Kidney epithelial cell (primary cell): ENCODE measurements around the gene ZNF652. TPM values are rescaled to one million over a fixed set of nuclear protein-coding genes. Genes with fewer than 3 reads are reported as not detected.

Experiments
- DNase-seq: peaks from one replicate; pipeline ENCODE4 v3.0.0-alpha.2; 2010; ENCODE audit warnings: low read depth
- H3K27me3 ChIP-seq: 2 replicates; pipeline ENCODE4 v1.6.0; 2011; ENCODE audit warnings: low read length; ENCODE audit not compliant: control insufficient read depth, insufficient read depth
- H3K36me3 ChIP-seq: 2 replicates; pipeline ENCODE4 v1.5.1; 2011; ENCODE audit warnings: low read length; ENCODE audit not compliant: control insufficient read depth, insufficient read depth
- H3K4me3 ChIP-seq: 2 replicates; pipeline ENCODE4 v1.5.1; 2011; ENCODE audit warnings: low read depth, mild to moderate bottlenecking, control low read depth, low read length
- total RNA-seq: library from RNA; depleted of rRNA; stranded (reverse); fragments of >200 nt; gene quantifications from 2 replicates; pipeline ENCODE4 v1.2.3, GENCODE V29; 2015
- TF ChIP-seq, protein P1 (sequence below): IDR thresholded peaks from 2 replicates; pipeline ENCODE4 v1.5.1; 2011; ENCODE audit warnings: mild to moderate bottlenecking, moderate library complexity, low read length, control low read depth, inconsistent platforms; ENCODE audit not compliant: insufficient read depth, poor library complexity, severe bottlenecking

Gene ZNF652
- total RNA-seq, 1 donor from 2014 or later = 21.4 TPM

DNA sequence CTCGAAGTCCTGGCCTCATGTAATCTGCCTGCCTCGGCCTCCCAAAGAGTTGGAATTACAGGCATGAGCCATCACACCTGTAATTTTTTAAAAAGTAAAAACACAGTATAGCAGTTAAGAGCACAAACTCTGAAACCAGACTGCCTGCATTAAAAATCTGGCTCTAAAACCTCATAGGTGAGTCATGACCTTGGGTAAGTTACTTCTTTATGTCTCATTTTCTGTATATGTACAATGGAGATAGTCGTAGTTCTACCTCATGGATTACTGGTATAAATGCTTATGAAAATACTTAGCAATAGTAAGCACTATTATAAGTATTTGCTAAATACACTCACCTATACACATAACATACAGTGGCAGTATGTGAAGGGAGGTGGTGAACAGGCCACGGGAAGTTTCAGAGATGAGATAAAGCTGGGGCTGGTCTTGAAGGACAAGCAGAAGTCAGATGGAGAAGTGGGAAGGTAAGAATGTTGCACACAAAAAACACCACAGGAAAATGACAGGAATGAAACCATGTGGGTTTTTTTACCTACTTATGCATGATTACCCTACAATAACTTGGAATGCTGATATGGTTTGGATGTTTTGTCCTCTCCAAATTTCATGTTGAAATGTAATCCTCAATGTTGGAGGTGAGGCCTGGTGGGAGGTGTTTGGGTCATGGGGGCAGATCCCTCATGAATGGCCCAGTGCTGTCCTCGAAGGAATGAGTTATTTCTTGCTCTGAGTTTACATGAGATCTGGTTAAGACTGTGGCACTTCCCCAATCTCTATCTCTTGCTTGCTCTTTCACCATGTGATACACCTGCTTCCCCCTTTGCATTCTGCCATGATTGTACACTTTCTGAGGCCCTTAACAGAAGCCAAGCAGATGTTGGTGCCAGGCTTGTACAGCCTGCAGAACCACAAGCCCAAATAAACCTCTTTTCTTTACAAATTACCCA is 33.9 kb downstream of the ZNF652 start:
- Histone ChIP-seq H3K4me3 (no peak overlapping the region), H3K36me3 (no peaks in the 10 kb centered on the region), H3K27me3 (no peaks in the 10 kb centered on the region)
- no peak for DNase-seq
- TF ChIP-seq, protein P1, sequence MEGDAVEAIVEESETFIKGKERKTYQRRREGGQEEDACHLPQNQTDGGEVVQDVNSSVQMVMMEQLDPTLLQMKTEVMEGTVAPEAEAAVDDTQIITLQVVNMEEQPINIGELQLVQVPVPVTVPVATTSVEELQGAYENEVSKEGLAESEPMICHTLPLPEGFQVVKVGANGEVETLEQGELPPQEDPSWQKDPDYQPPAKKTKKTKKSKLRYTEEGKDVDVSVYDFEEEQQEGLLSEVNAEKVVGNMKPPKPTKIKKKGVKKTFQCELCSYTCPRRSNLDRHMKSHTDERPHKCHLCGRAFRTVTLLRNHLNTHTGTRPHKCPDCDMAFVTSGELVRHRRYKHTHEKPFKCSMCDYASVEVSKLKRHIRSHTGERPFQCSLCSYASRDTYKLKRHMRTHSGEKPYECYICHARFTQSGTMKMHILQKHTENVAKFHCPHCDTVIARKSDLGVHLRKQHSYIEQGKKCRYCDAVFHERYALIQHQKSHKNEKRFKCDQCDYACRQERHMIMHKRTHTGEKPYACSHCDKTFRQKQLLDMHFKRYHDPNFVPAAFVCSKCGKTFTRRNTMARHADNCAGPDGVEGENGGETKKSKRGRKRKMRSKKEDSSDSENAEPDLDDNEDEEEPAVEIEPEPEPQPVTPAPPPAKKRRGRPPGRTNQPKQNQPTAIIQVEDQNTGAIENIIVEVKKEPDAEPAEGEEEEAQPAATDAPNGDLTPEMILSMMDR = no peak

DNA sequence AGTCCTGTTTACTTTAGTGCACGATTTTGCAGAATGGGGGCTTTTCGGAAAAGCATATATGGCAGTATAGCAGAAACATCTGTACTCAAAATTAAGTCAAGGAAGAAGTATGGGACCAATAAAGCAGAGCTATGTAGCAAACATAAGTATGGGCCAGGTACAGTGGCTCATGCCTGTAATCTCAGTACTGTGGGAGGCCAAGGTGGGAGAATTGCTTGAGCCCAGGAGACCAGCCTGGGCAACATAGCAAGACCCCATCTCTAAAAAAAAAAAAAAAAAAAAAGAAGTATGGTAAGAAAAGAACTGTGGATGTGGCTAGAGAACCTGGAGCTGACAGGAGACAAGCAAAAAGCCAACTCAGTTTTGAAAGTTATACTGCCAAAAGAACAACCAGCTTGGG is 36.1 kb downstream of the ZNF652 start:
- Histone ChIP-seq H3K4me3 (no peak overlapping the region), H3K36me3 (no peaks in the 10 kb centered on the region), H3K27me3 (no peaks in the 10 kb centered on the region)
- TF ChIP-seq, protein P1 = no peak
- DNase-seq = no peak

DNA sequence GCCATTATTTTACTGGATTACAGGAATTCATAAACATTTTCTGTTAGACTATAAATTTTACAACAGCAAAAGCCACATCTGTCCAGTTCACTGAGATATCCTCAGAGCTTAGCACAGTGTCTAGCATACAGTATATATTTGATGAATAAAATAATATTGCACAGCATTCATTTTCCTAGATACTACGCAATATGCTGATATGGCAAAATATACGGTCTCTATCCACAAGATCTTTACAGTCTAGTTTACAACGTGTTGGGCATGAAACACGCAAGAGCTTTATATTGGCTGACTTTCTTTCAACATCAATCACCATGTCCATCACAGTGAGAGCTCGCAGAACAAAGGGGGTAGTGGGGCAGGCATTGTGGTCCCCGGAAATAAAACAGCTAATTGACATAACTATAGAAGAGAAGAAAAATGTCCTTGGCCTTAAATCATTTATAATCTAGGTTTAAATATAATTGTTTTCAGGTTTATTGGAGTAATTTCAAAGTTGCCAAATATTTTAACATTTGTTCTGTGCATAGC is 43.5 kb downstream of the ZNF652 start:
- TF ChIP-seq, protein P1 = no peak
- H3K36me3 ChIP-seq = no peaks in the 10 kb centered on the region
- no peak for DNase-seq

DNA sequence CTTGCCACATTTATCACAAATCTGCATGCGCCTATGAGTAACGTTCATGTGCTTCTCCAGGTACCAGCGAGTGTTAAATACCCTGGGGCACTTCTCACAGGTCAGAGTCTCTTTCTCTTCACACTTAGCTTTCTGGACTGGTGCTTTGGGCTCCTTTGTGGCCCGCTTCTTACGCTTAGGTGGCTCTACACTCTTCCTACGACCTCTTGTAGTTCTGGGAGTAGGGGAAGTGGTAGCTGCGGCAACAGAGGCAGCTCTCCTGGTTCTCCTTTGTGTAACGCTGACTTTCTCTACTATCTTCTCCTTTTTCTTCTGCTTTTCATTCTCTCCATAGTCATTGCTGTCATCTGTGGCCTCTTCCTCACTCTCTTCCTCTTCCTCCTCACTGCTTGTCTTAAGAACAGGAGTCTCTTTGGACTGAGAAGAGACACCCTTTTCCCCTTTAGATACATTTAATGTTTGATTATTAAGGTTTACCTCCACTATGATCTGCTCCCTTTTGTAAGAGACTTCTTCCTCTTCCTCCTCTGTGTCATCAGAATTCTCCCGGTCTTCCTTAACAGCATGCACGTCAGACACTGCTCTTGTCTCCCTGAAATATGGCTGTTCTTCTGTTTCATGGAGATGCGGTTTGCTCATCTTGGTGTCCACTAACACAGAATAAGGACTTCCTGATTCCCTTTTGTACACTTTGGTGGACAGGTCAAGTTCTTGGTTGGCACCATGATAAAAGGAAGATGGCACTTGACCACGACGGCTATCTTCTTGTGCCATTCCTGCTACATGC is 45.0 kb downstream of the ZNF652 start:
- no peak for DNase-seq
- no peaks in the 10 kb centered on the region for H3K36me3 ChIP-seq
- no peaks in the 10 kb centered on the region for H3K27me3 ChIP-seq
- no peak overlapping the region for H3K4me3 ChIP-seq
- TF ChIP-seq, protein P1 = no peak

More for the DNA sequence above, 43.5 kb downstream of the ZNF652 start:
- H3K27me3 ChIP-seq = no peaks in the 10 kb centered on the region
- H3K4me3 ChIP-seq = no peak overlapping the region

DNA sequence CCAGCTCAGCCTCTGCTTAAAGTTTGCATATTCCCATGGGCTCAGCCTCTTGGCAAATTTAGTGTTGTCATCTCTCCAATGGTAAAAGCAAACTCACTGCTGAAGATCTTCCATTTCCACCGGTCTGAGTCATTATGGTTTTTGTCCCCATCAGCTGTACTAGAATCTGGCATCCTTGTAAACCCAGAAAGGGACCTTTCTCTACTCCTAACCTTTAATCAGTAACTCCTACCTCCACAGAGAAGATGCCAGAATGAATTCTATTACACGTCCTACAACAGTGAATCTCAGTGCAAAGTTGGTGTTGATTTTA is 45.8 kb downstream of the ZNF652 start:
- H3K36me3 ChIP-seq = no peaks in the 10 kb centered on the region
- no peak for DNase-seq
- no peaks in the 10 kb centered on the region for H3K27me3 ChIP-seq
- TF ChIP-seq, protein P1 = no peak
- no peak overlapping the region for H3K4me3 ChIP-seq
